MM.1S (cell line): ENCODE measurements around the gene HMG20A.

ENCODE experiments used
- CTCF ChIP-seq: fragments of 300-600 bp; sonication (generic); IDR thresholded peaks from 2 replicates; pipeline ENCODE4 v1.5.1; 2016; ENCODE audit warnings: antibody characterized with exemption, low read length, mixed read lengths
- EZH2 ChIP-seq: fragments of 300-600 bp; sonication (generic); optimal IDR thresholded peaks from 2 replicates; pipeline ENCODE3; 2017; ENCODE audit warnings: low read depth, mild to moderate bottlenecking, antibody characterized with exemption, low read length, mixed read lengths
- EZH2phosphoT487 ChIP-seq: fragments of 300-600 bp; sonication (generic); IDR thresholded peaks from 2 replicates; pipeline ENCODE4 v1.6.1; 2018; ENCODE audit warnings: antibody characterized with exemption, low read length

GRCh38 chr15:77398927-77399326 lies 21.8 kb upstream of the HMG20A start:
- TF ChIP-seq CTCF = no peak
- TF ChIP-seq EZH2phosphoT487 = no peak
- no peak for TF ChIP-seq EZH2
